Endometrium (tissue), 2 donors: ENCODE results near the gene U2AF1L4.

ENCODE experiments used
- FAIRE-seq: peaks from 2 replicates; lab custom pipeline; 2012; peaks lifted over from hg19 to GRCh38; lab: Jason Lieb, UNC
- donor health status: control.
- donor health status: control.

U2AF1L4 gene

GRCh38 chr19:35757231-35757748 is 12.1 kb upstream of the U2AF1L4 start:
- FAIRE-seq, result no peak

DNA sequence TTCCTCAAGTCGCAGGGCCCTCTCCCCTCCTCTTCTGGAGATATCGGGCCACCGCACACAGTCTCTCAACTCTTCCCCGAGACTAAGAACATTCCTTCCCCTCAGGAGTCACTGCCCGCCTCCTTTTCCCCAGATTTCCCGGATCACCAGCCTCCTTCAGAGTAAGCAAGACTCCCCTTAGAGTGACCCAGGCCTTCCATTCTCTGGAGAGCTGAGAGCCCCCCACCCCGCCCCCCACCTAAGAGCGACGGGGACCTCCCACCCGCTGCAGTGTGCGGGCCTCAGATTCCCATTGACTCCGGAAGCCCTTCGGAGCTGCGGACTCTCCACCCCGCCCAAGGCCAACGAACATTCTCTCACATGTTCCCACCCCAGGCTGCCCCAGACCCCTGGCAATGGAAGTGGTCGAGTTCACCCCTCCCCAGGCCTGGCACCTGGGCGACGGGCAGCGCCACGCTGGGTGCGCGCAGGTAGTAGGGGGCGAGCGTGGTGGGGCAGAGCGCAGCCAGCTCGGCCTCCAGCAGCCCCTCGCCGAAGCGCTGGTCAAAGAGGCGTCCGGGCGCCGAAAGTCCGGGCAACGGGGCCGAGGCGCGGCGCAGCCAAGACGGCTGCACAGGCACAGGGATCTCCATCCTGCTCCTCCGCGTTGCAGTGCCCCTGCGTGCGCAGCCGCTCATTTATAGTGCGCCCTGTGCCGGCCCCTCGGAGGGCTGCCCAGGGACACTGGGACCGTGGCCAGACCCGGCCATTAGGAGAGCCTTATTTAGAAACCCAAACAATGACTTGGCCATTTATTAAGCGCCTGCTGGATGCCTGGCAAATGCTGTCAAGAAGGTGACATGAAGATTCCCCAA is 11.4 kb upstream of the U2AF1L4 start, which contains the start of gene HSPB6:
TSS of gene HSPB6 (minus strand) at position 653 of the 854 bp plus-strand sequence. CDS start at position 632, 21 bp downstream.
- no peak for FAIRE-seq

GRCh38 chr19:35755550-35756376 is 10.5 kb upstream of the U2AF1L4 start:
- FAIRE-seq, result no peak

DNA sequence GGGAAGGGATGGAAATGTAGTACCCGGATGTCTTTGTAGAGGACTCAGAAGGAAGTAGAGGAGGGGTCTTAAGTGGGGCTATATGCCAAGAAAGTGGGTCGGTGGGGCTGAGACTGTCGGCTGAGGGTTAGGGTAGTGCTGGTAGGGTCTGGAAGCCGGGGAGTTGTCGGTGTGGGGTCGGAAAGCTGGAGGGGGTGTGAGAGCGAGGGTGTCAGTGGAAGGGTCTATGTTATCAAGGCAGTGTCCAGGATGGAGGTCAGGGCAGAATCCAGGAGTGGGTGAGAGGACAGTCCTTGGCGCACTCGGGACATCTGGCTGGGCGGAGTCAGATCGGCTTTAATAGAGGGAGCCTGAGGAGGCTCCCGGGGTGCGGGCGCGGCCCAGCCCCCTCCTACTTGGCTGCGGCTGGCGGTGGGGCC is 9.9 kb upstream of the U2AF1L4 start:
- FAIRE-seq, result no peak

DNA sequence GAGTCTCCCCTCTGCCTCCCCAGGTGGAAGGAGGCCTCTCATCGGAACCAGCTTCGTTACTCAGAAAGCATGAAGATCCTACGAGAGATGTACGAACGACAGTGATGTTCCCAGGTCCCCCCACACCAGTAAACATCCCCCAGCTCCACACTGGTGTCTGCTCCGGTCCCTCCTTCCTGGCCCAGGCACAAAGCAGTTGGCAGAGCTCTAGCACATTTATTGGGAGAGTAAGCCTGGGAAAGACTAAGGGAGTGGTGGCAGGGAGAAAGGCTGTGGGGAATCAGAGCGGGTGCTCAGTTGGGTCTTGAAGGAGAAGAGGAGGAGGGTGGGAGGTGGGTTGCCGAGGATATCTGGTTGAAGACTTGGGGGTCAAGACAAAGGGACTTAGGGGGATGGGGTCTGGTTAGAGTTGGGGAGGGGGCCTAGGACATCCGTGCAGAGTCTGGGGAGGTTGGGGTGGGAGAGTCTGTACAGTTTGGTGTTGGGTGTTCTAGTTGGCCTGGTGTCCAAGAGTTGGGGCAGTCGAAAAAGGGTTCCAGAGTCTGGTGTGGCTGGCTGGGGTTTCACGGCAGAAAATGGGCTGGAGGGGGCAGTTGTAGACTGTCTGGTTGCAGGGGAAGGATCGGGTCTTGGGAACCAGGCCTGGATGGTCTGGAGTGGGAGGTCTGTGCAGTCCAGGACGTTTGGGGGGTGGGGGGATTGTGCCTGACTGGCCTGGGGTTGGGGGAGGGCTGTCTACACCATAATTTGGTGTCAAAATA is 9.3 kb upstream of the U2AF1L4 start:
- no peak for FAIRE-seq

DNA sequence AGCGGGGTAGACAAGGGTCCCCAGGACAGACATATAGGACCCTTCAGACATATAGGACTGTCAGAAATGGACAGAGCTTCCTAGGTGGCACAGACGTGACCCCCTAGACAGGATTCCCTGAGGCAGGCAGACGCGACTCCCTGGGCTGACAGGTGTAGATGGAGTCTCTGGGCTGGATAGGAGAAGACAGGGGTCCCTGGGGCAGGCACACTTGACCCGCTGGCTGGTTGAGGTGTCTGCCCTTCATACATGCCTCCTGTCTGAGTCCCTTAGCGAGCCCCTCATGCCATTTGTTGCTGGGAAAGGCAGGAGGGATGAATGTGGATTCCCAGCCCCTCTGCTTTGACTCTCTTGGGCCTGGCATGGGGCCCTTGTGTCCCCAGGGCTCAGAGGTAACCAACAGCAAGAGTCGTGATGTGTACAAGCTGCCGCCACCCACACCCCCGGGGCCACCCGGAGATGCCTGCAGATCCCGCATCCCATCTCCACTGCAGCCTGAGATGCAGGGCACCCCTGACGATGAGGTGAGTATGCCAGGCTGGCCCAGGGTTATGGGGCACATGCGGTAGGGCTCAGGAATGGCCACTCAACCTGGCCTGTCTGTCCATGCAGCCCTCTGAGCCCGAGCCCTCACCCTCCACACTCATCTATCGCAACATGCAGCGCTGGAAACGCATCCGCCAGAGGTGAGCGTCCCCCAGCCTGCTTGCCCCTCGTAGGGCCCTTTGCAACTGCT is 8.6 kb upstream of the U2AF1L4 start:
- FAIRE-seq, result no peak

DNA sequence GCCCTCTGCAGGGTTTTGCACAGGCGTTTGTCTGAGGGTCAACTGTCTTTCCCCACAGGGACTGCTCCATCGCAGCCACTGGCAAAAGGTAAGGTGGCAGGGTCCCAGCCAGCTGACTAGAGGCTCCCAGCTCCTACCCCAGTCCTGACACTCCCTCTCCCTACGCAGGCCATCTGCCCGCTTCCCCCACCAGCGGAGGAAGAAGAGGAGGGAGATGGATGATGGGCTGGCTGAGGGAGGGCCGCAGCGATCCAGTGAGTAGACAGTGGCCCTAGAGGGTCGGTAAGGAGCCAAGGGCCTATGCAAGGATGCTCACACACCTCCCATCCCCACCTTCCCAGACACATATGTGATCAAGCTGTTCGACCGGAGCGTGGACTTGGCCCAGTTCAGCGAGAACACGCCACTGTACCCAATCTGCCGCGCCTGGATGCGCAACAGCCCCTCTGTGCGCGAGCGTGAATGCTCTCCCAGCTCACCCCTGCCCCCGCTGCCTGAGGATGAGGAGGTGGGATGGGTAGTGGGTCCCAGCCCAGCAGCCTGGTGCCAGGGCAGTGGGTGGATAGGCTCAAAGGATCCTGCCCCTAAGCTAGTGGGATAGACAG is 7.6 kb upstream of the U2AF1L4 start:
- no peak for FAIRE-seq

GRCh38 chr19:35751839-35752745 is 6.9 kb upstream of the U2AF1L4 start:
- FAIRE-seq, result no peak

DNA sequence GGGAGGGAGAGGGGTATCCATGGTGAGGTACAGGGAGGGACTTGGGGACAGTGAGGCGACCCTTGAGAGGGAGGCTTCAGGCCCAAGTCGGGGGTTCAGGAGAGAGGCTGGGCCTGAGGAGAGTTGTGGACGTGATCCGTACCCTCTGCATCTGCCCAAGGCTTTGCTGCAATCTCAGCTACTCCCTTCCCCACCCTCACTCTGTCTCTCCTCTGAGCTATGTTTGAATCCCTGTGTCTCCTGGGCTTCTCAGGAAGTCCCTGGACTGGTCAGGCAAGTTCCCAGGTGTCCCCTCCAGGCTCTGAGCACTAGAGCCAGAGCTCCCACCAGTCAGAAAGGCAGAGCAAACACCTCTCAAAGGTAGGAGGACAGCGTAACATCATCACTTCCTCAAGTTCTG is 4.9 kb upstream of the U2AF1L4 start:
- no peak for FAIRE-seq

DNA sequence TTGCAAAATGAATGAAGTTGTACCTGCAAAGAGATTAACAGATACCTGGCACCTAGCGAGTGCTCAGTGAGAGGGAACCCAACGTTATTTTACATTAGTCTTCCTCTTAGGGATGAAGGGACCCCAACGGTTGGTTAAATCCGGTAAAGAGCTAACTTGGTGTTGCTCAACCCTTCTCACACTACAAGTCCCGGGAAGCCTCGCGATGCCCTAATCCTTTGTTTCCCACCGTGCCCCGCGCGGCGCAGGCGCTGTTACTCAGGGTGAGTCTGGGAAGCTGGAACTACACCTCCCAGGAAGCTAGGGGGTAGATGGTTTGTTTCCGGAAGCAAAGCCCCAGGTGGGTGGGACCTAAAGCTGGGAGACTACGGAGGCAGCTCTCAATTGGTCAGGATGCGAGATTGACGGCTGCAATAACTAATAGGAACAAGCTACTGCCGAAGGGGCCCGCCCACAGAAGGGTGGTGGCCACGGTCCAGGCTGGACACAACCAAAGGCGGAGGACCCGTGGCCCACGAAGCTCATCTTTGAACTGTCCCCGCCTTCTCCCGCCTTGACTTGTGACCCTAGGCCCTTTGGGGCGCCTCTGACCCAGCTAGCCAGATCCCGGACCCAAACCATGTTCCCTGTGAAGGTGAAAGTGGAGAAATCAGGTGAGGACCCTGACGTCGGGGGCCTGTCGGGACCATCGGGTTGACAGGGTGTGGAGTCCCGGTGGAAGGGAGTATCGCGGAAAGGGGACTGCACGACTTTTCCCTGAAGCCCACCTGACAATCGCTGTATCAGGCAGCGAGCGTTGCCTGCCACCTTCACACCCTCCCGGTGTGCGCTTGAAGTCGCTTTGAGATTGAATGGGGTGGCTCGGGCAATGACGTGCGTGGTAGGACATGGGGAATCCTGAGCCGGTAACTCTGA is 3.1 kb upstream of the U2AF1L4 start, which contains the start of gene LIN37:
TSS of gene LIN37 (plus strand) at position 471 of the 915 bp plus-strand sequence. CDS start at position 620, 149 bp downstream.
- FAIRE-seq, result peak; percentile 98

DNA sequence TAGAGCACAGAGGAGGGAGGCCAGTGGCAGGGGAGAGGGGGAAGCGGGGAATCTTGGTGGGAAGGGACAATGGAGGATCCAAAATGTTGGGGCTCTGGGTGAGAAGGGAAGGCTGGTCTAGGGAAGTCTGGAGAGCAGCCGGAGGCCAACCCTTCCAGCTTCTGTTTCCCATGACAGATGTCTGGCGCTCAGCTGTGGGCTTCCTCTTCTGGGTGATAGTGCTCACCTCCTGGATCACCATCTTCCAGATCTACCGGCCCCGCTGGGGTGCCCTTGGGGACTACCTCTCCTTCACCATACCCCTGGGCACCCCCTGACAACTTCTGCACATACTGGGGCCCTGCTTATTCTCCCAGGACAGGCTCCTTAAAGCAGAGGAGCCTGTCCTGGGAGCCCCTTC is 1.3 kb upstream of the U2AF1L4 start:
- FAIRE-seq, result no peak

- no peak for FAIRE-seq
Observed at GRCh38 chr19:35746087-35746462, 857 bp upstream of the U2AF1L4 start.

GRCh38 chr19:35744430-35745327 is 539 bp downstream of the U2AF1L4 start:
- FAIRE-seq, result peak; percentile 90

GRCh38 chr19:35743640-35744429 is 1.4 kb downstream of the U2AF1L4 start:
- FAIRE-seq, result no peak

DNA sequence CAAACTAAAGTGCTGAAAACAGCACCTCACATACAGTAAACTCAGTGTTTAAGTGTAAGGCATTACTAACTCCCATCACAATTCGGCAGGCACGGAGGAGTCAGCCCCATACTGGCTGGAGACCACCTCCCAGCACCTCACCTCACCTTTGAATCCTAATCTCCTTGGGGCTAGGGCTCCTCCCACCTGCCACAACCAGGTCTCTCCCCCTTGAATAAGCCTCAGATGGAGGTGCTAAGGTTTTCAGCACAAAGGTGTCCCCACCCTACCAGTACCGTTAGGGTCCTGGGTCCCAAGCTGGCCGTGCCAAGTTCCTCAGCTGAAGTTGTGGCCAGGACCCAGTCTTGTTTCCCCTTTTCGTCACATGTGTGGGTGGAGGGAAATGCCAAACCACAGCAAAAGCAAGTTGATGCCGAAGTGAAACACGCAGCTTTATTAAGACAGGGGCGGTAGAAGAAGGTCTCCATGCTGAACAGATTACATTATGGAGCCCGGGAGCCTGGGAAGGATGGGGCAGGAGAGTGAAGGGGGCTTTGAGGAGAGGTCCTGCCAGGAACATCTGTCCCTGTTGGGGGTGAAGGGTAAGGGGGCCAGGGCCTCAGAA is 3.0 kb downstream of the U2AF1L4 start, which contains the start of gene IGFLR1:
TSS of gene IGFLR1 (minus strand) at position 332 of the 604 bp plus-strand sequence. CDS start 1,272 bp downstream, outside the sequence.
- no peak for FAIRE-seq

- no peak for FAIRE-seq
Observed at GRCh38 chr19:35741203-35741515, 4.1 kb downstream of the U2AF1L4 start.
